NCI-H2196 (cell line): Measurements from ENCODE around the gene SSUH2.
"Not testable (repeated sequence)": the region's sequence is repeated elsewhere in the genome, so short reads cannot be mapped to it uniquely, and the experiment has no call there.

ENCODE experiments used
- DNase-seq: peaks from one replicate; lab custom pipeline; 2025; ENCODE audit not compliant: unreplicated experiment; lab: John Stamatoyannopoulos, UW

SSUH2 gene, protein sequence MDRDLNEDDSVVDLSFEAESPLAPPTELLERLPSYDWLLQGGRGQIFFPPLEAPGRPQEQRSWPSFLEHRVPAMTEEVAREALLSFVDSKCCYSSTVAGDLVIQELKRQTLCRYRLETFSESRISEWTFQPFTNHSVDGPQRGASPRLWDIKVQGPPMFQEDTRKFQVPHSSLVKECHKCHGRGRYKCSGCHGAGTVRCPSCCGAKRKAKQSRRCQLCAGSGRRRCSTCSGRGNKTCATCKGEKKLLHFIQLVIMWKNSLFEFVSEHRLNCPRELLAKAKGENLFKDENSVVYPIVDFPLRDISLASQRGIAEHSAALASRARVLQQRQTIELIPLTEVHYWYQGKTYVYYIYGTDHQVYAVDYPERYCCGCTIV

GRCh38 chr3:8644748-8645390 is at the start of gene SSUH2:
TSS of gene SSUH2 (minus strand) at chr3:8644798. CDS start at chr3:8644758, 40 bp downstream.
- DNase-seq, result no peak

- not testable (repeated sequence) for DNase-seq
Measured at GRCh38 chr3:8691295-8691694, 46.7 kb upstream of the SSUH2 start.

GRCh38 chr3:8684992-8685391 is 40.4 kb upstream of the SSUH2 start:
- DNase-seq, result not testable (repeated sequence)

DNA sequence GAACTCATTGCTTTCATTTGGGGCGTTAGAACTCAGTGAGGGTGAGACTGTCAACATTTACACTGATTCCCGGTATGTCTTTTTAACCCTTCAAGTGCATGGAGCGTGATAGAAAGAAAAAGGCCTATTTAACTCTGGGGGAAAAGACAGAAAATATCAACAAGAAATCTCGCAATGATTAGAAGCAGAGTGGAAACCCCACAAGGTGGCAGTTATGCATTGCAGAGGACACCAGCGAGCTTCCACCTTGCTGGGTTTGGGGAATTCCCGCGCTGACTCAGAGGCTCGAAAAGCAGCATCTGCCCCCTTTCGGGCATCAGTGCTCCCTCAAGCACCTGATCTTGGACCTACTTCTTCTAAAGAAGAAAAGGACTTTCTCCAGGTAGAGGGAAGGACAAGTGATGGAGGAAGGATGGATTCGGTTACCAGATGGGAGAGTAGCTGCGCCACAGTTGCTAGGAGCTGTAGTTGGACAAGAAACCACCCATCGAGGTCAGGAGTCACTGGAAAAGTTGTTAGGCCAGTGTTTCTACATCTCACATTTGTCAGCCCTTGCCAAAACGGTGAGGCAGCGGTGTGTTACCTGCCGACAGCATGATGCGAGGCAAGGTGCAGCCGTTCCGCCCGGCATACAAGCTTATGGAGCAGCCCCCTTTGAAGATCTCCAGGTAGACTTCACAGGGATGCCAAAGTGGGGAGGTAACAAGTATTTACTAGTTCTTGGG is 38.4 kb upstream of the SSUH2 start:
- not testable (repeated sequence) for DNase-seq

GRCh38 chr3:8681881-8682538 is 37.4 kb upstream of the SSUH2 start:
- not testable (repeated sequence) for DNase-seq

DNA sequence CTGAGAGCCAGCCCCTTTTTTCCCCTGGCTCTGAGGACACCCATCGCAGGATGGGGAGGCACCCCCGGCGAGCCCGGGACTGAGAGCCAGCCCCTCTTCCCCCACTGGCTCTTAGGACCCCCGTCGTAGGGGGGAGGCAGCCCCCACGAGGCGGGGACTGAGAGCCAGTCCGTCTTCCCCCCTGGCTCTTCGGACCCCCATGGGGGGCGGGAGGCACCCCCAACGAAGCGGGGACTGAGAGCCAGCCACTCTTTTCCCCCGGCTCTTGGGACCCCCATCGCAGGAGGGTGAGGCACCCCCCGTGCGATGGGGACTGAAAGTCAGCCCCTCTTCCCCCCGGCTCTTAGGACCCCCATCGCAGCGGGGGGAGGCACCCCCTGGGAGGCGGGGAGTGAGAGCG is 36.8 kb upstream of the SSUH2 start:
- no peak for DNase-seq

DNA sequence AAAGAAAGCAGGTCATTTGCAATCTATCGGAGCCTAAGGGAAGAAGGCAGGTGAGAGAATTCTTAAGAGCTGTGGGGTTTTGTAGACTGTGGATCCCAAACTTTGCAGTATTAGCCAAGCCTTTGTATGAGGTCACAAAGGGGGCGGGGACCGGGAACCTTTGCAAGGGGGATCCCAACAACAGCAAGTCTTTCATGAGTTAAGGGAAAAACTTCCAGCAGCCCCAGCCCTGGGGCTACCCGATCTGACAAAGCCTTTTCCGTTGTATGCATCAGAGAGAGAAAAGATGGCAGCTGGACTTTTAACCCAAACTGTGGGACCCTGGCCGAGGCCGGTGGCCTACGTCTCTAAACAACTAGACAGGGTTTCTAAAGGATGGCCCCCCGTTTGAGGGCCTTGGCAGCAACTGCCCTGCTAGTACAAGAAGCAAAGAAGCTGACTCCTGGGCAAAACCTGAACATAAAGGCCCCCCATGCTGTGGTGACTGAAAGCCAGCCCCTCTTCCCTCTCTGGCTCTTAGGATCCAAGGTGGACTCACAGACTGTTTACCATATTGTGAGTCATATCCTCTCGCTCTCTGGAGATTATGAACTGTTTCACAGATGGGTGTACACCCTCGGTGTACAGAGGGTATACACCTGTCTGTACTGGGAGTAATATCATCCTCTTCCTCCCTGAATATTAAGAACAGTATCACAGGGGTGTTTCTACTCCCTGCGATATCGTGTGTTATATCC is 35.4 kb upstream of the SSUH2 start:
- not testable (repeated sequence) for DNase-seq

DNA sequence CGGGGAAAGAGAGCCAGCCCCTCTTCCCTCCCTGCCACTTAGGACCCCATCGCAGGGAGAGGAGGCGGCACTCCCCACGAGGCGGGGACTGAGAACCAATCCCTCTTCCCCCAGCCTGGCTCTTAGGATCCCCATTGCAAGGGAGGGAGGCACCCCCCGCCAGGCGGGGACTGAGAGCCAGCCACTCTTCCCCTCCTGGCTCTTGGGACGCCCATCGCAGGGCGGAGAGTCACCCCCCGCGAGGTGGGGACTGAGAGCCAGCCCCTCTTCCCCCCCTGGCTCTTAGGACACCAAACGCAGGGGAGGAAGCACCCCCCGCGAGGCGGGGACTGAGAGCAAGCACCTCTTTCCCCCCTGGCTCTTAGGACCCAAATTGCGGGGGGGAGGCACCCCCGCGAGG is 34.2 kb upstream of the SSUH2 start:
- DNase-seq, result no peak

DNA sequence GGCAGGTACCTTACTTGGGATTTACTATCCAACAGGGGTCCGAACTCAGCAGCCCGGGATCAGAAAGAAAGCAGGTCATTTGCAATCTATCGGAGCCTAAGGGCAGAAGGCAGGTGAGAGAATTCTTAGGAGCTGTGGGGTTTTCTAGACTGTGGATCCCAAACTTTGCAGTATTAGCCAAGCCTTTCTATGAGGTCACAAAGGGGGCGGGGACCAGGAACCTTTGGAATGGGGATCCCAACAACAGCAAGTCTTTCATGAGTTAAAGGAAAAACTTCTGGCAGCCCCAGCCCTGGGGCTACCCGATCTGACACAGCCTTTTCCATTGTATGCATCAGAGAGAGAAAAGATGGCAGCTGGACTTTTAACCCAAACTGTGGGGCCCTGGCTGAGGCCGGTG is 32.7 kb upstream of the SSUH2 start:
- DNase-seq, result not testable (repeated sequence)

DNA sequence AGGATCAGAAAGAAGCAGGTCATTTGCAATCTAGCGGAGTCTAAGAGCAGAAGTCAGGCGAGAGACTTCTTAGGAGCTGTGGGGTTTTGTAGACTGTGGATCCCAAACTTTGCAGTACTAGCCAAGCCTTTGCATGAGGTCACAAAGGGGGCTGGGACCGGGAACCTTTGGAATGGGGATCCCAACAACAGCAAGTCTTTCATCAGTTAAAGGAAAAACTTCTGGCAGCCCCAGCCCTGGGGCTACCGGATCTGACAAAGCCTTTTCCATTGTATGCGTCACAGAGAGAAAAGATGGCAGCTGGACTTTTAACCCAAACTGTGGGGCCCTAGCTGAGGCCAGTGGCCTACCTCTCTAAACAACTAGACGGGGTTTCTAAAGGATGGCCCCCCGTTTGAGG is 31.0 kb upstream of the SSUH2 start:
- not testable (repeated sequence) for DNase-seq

GRCh38 chr3:8673083-8673737 is 28.6 kb upstream of the SSUH2 start:
- DNase-seq, result no peak

- no peak for DNase-seq
Measured at GRCh38 chr3:8669019-8669418, 24.4 kb upstream of the SSUH2 start.

DNA sequence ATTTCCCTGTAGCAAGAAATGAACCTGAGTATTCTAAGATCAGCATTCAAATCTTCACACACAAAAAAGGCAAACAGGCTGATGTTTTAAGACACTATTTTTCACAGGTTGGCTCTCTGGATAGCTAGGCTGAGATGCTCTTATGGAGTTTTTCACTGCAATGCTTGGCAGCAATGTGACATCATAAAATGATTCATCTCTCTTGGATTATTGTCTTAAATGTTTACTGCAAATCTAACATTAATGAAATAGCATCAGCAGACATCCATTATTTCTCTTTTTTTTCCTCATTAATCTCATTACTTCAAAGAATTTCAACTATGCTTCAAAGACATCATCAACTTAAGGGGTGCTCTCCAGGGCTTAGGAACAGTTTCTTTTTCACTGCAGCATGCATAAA is 23.6 kb upstream of the SSUH2 start:
- no peak for DNase-seq

- DNase-seq, result no peak
Measured at GRCh38 chr3:8667463-8668091, 23.0 kb upstream of the SSUH2 start.

DNA sequence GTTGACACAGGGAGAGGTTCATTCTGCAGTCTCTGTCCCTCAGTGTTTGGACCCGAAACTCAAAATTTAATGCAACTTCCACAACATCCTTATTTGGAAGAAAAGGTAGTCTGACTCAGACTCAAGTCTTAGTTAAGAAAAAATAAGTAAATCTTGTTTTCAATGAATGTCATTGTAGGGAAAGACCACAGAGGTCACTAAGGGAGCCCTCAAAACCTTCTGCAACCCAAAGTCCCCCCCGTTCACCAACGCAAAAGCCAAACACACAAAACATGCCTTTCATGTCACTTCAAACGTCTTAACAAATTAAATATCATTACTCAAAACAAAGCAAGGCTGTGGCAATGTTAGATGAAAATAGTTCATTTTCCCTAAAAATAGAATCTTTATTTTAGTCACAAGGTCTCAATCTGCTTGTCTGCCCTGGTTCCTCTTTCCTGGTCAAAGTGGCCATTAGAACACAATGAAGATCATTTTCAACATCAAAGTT is 20.9 kb upstream of the SSUH2 start:
- no peak for DNase-seq

DNA sequence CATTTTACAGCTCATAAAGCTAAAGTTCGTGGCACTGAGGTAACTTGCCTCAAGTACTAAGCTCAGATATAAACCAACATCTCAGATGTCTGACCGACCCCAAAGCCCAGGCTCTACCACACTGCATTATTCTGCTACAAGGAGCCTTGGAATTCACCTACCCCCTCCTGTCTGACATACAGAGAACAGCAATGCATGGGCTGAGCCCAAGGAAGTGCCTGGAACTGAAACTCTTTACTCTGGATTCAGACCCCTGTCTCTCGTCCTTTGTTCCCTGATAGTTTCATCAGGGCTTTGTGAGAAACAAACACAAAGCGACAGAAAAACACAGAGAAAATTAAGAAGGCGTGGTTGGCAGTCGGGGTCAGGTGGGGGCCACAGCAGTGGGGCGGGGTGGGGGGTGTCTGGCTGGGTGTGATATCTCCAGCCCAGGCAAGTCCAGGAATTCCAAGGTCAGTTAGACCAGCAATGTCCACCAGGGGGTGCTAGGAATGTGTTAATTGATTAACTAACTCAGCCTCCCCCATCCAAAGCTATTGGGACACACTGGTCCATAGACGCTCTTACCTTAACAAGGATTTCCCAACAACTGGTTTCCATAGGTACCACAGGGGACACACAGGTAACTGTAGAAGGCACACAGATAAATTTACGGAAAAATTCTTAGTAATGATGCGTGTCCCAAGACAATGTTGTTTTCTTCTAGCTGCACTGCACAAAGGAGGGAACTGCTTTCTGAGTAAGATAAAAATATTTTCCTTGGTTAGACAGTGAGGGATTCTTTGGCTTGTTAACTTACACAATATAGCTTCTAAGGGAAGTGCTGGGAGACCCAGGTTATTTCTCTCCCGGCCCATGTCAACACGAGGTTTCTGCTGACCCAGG is 18.8 kb upstream of the SSUH2 start:
- DNase-seq, result peak; percentile 44

DNA sequence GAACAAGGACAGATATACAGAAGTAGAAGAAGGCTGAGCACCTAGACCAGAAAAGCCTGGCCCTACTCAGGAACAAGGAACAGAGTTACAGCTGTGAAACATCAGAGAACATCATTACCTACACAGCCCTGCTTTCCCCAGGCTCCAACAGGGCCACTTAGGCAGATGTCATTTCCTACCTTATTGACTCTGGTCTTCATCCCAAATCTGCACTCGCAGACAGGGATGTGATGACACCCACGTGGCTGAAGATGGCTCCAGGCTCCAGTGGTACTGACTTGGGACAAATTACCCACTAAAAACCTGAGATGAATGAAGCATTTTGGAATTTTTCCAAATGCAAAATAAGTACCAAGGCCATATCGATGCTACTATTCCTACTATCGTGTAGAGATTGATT is 18.0 kb upstream of the SSUH2 start:
- DNase-seq, result no peak
